Esophagus muscularis mucosa (tissue), 4 donors: ENCODE results near the gene SF3A2. TPM values are rescaled to one million over a fixed set of nuclear protein-coding genes. Genes with fewer than 3 reads are reported as not detected.

ENCODE experiments used
- DNase-seq: peaks from one replicate; pipeline ENCODE4 v3.0.0-alpha.2; 2017; ENCODE audit errors: extremely low spot score
- H3K27ac ChIP-seq, 4 donors: fragments of 200-600 bp; sonication (generic); replicated peaks in 1 of 4; 1 replicate in 3 of 4; 2 replicates in 1 of 4; pipeline ENCODE4 v1.5.1; 2016 to 2019; ENCODE audit warnings: mild to moderate bottlenecking in 1 of 4
- H3K27me3 ChIP-seq, 4 donors: fragments of 200-600 bp; sonication (generic); one replicate each; pipeline versions ENCODE4 v1.5.1 to v1.6.0; 2016 to 2019
- H3K36me3 ChIP-seq, 4 donors: fragments of 200-600 bp; sonication (generic); one replicate each; pipeline ENCODE4 v1.5.1; 2016 to 2019
- H3K4me1 ChIP-seq, 4 donors: fragments of 200-600 bp; sonication (generic); one replicate each; pipeline ENCODE4 v1.5.1; 2016 to 2019
- H3K4me3 ChIP-seq, 4 donors: fragments of 200-600 bp; sonication (generic); 1 replicate in 2 of 4; 2 replicates in 2 of 4; pipeline ENCODE4 v1.5.1; 2016 to 2019; ENCODE audit warnings: mild to moderate bottlenecking in 4 of 4, moderate library complexity in 1 of 4
- H3K9me3 ChIP-seq, 4 donors: fragments of 200-600 bp; sonication (generic); 1 replicate in 3 of 4; 2 replicates in 1 of 4; pipeline ENCODE4 v1.5.1; 2016 to 2019
- CTCF ChIP-seq, 3 experiments: fragments of 200-600 bp in 2 of 3; fragments of 450-650 bp in 1 of 3; sonication (generic) in 2 of 3; IDR thresholded peaks; one replicate each; pipeline ENCODE4 v1.5.1; 2017 to 2019; ENCODE audit warnings: antibody characterized with exemption in 3 of 3, mild to moderate bottlenecking in 2 of 3, moderate library complexity in 1 of 3
- EP300 ChIP-seq: sonication (generic); formaldehyde crosslinking; IDR thresholded peaks from one replicate; pipeline ENCODE4 v1.6.1; 2017; ENCODE audit warnings: antibody characterized with exemption
- POLR2A ChIP-seq: fragments of 450-650 bp; IDR thresholded peaks from one replicate; pipeline ENCODE4 v1.6.1; 2017; ENCODE audit warnings: antibody characterized with exemption, moderate library complexity, mild to moderate bottlenecking, low read depth
- POLR2AphosphoS5 ChIP-seq, 2 donors: sonication (generic); formaldehyde crosslinking; IDR thresholded peaks; one replicate each; pipeline ENCODE4 v1.6.1; 2017; ENCODE audit warnings: antibody characterized with exemption in 2 of 2
- WGBS: methylation state at CpG from one replicate; pipeline ENCODE4 v1.1.5; 2018; 5-methylcytosine and 5-hydroxymethylcytosine counted together
- intact Hi-C: fragments of 100-400 bp; cut with DNase I; formaldehyde crosslinking; loops from one replicate; pipeline ENCODE4 v1.15.1; 2023
- total RNA-seq, 4 donors: library from RNA; depleted of rRNA; stranded (reverse); fragments of >200 nt; gene quantifications; one replicate each; pipeline versions ENCODE4 v1.1.0 to v1.2.1, GENCODE V29; 2016

The SF3A2 gene
- total RNA-seq, 4 donors from 2014 or later, result 29.5 to 56.9 (median 35.3) TPM

GRCh38 chr19:2255982-2256685 lies 19.5 kb downstream of the SF3A2 start, which contains the start of gene JSRP1:
Gene JSRP1, minus strand, starts transcription at chr19:2256417. Its CDS starts 1,103 bp downstream, at chr19:2255314.
- peaks cover 0 to 38% (median 24%) of the 10 kb centered on the region in 4 donors for H3K27me3 ChIP-seq
- TF ChIP-seq POLR2AphosphoS5 (IDR thresholded peaks at IDR 0.05), result no peak
- TF ChIP-seq POLR2A, result no peak
- TF ChIP-seq EP300, result no peak
- TF ChIP-seq CTCF (IDR thresholded peaks at IDR 0.05), result no peak
- no peak within 1 kb of the TSS for H3K27ac ChIP-seq
- DNase-seq, result no peak
- WGBS, result 82% methylated on average over 17 of the region's 24 CpGs
- intact Hi-C loops, result no loop called here
- H3K36me3 ChIP-seq, result no peaks in the 10 kb centered on the region
- H3K4me1 ChIP-seq, result peaks cover 24 to 29% (median 28%) of the 10 kb centered on the region in 4 donors
- H3K4me3 ChIP-seq, result no peak within 1 kb of the TSS
- no peaks in the 10 kb centered on the region for H3K9me3 ChIP-seq

GRCh38 chr19:2259336-2259735 lies 22.7 kb downstream of the SF3A2 start:
- 76% methylated on average over 5 of the region's 5 CpGs for WGBS
- DNase-seq, result no peak
- H3K27ac ChIP-seq, result no peak overlapping the region
- H3K4me3 ChIP-seq, result no peak overlapping the region
- TF ChIP-seq POLR2A, result no peak
- no peak for TF ChIP-seq CTCF (IDR thresholded peaks at IDR 0.05)
- no peak for TF ChIP-seq EP300
- no peak for TF ChIP-seq POLR2AphosphoS5 (IDR thresholded peaks at IDR 0.05)
- H3K4me1 ChIP-seq, result no peaks in the 10 kb centered on the region
- peaks cover 0 to 6% (median 0%) of the 10 kb centered on the region in 4 donors for H3K27me3 ChIP-seq
- H3K36me3 ChIP-seq, result no peaks in the 10 kb centered on the region
- no peaks in the 10 kb centered on the region for H3K9me3 ChIP-seq
- intact Hi-C loops, result no loop called here

- Histone ChIP-seq H3K27ac (no peak overlapping the region), H3K4me1 (no peaks in the 10 kb centered on the region), H3K27me3 (no peaks in the 10 kb centered on the region), H3K4me3 (no peak overlapping the region), H3K36me3 (no peaks in the 10 kb centered on the region), H3K9me3 (no peaks in the 10 kb centered on the region)
- intact Hi-C loops, result no loop called here
- no peak for DNase-seq
- TF ChIP-seq CTCF (IDR thresholded peaks at IDR 0.05) (no peak), POLR2A (no peak), POLR2AphosphoS5 (IDR thresholded peaks at IDR 0.05) (no peak), EP300 (no peak)
- WGBS, result 75% methylated on average over 11 of the region's 11 CpGs
These were observed 23.7 kb downstream of the SF3A2 start for GRCh38 chr19:2260341-2260805.

- no peaks in the 10 kb centered on the region for H3K36me3 ChIP-seq
- H3K27ac ChIP-seq, result no peak overlapping the region
- DNase-seq, result no peak
- intact Hi-C loops, result no loop called here
- no peaks in the 10 kb centered on the region for H3K9me3 ChIP-seq
- no peak overlapping the region for H3K4me3 ChIP-seq
- no peaks in the 10 kb centered on the region for H3K27me3 ChIP-seq
- no peak for TF ChIP-seq POLR2AphosphoS5 (IDR thresholded peaks at IDR 0.05)
- TF ChIP-seq CTCF (IDR thresholded peaks at IDR 0.05), result peak; percentile 31 to 52 (median 43)
- H3K4me1 ChIP-seq, result peaks cover 4 to 6% (median 5%) of the 10 kb centered on the region in 4 donors
- WGBS, result 40% methylated on average over 3 of the region's 7 CpGs
These were observed 25.0 kb downstream of the SF3A2 start for GRCh38 chr19:2261438-2262172.
